GM18868 (cell line): ENCODE measurements around the gene RNGTT.
"Not testable (repeated sequence)": the region's sequence is repeated elsewhere in the genome, so short reads cannot be mapped to it uniquely, and the experiment has no call there.

Source experiments
- ATAC-seq: cut with Tn5 transposase; IDR thresholded peaks from one replicate; pipeline ENCODE4 v1.9.1; 2021; ENCODE audit warnings: mild to moderate bottlenecking, moderate library complexity; ENCODE audit not compliant: unreplicated experiment

Gene RNGTT

GRCh38 chr6:88741939-88742338, 221.5 kb downstream of the RNGTT start:
- ATAC-seq: no peak

GRCh38 chr6:88741071-88741470, 222.3 kb downstream of the RNGTT start:
- ATAC-seq: no peak

DNA sequence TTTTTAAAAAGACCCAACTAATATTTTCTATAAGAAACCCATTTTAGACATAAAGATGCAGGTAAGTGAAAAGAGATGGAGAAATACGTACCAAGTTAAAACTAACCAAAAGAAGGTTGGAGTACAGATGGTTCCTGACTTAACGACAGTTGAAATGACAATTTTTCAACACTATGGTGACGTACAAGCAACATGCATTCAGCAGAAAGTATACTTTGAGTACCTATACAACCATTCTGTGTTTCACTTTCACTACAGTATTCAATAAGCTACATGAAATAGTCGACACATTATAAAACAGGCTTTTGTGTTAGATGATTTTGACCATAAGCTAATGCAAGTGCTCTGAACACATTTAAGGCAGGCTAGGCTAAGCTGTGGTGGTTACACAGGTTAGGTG, 228.9 kb downstream of the RNGTT start:
- no peak for ATAC-seq

- no peak for ATAC-seq
Measured at GRCh38 chr6:88730611-88731011, 232.8 kb downstream of the RNGTT start.

DNA sequence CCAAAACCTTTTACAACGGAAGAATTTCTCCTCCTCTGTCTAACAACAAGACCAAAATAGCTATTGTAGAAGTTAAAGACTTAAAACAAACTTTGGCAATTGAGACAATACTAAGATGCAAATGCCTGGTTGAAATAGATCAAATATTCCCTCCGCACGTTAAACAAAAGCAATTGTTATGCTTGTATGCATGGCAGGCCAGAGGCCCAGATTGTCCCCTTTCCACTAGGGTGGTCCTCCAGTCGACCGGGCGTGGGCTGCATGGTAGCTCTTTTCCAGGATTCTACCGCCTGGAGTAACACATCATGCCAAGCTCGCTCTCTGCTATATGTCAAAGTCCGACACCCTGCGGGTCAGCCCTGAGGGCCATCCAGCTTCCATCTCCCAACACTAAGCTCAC, 234.7 kb downstream of the RNGTT start:
- ATAC-seq: no peak

DNA sequence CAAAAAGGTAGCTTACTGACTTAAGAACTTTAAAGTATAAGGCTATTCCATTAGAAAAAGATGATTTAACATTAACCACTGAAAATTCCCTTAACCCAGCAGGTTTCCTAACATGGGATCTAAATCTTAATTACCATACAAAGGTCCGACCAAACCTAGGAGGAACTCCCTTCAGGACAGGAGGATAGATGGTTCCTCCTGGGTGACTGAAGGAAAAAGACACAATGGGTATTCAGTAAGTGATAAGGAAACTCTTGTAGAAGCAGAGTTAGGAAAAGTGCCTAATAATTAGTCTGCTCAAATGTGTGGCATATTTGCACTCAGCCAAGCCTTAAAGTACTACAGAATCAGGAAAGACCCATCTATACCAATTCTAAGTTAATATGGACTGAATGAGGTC, 237.0 kb downstream of the RNGTT start:
- ATAC-seq: not testable (repeated sequence)

- no peak for ATAC-seq
Measured at GRCh38 chr6:88725111-88725975, 238.1 kb downstream of the RNGTT start.

DNA sequence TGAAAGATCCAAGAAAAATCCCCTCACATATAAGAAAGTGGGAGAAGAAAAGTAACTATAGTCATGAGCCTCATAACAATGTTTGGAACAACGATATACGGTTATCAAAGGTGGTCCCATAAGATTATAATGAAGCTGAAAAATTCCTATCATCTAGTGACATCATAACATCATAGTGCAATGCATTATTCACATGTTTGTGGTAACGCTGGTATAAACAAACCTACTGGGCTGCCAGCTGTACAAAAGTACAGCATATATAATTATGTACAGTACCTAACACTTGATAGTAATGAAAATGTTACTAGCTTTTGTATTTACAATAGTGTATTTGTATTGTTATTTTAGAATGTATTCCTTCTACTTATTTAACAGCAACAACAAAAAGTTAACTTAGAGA, 240.7 kb downstream of the RNGTT start:
- ATAC-seq: no peak

DNA sequence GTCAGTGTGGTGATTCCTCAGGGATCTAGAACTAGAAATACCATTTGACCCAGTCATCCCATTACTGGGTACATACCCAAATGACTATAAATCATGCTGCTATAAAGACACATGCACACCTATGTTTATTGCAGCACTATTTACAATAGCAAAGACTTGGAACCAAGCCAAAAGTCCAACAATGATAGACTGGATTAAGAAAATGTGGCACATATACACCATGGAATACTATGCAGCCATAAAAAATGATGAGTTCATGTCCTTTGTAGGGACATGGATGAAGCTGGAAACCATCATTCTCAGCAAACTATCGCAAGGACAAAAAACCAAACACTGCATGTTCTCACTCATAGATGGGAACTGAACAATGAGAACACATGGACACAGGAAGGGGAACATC, 247.0 kb downstream of the RNGTT start:
- not testable (repeated sequence) for ATAC-seq

DNA sequence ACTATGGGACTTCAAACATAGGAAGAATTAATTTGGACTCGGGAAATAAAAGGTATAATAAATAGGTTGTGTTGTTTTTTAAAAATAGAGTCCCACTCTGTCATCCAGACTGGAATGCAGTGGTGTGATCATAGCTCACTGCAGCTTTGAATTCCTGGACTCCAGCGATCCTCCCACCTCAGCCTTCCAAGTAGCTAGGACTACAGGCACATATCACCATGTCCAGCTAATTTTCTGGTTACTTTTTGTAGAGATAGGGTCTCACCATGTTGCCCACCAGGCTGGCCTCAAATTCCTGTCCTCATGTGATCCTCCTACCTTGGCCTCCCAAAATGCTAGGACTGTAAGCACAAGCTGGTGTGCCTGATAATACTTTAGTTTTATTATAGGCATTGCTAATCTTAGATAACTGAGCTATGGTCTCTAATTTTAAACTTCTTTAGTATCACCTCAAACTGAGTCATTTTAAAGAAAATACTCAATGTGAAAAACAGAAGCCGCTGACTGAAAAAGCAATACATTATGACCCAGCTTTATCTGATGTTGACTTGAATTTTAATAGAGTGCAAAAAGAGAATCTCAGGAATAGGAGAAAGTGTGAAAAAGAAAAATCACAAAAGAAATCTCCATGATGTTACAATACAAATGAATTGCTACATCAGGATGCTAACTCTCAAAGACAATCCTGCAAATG, 251.0 kb downstream of the RNGTT start:
- no peak for ATAC-seq

DNA sequence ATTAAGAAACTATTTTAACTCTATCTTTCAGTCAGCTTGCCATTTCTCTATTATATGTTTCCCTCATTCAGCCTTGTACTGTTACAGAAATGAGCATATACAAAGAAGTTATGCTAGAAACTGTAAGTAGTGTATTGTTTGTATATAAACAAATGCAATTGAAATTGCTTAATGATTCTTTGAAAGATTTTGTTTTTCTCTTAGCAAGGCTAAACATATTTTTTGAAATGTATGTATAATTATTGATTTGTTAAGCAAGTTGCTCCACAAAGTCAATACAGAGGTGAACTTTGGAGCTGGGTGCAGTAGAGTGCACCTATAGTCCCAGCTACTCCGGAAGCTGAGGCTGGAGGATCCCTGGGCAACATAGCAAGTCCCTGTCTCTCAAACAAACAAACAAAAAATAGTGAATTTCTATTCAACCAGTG, 253.6 kb downstream of the RNGTT start:
- no peak for ATAC-seq

DNA sequence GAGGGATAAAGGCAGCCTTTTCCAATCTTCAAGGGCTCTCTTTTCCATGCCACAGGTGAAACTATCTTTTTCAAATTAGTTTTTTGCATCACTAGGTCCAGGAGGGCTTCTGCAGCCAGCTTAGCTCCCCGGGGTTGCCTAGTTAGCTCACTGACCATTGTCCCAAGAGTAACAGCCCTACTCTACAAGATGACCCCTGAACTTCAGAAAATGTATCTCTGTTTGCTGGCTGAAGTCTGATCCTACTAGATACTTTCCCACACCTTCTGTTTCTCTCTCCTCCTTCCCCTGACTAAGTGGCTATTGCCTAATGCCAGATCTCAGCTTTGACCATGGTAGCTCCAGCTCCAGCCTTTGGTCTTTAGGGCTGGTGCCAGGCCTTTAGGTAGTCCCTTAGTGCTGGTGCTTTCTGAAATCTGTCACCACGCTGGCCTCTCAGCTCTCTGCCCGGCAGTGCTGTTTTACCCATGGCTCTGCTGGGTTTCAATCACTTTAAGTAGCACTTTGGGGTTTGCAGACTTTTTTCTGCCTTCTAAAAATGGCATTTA, 255.1 kb downstream of the RNGTT start:
- peak; percentile 35 for ATAC-seq

DNA sequence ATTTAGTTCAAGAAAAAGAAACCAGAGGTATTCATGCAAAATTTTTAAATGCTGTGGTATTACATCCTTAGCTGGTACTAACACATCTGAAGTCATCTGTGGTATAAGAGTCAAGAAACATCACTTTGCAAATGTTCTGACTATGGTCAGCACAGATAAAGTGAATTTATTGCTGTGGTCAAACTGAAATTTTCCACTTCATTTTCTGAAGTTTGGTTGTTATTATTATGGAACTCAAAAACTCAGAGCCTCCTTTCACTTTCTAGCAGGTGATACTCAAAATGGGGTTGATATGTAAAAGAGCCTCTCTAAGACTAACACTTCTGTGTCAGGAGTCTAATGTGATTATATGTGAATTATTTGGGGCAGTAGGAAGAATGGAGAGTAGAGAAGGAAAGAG, 257.8 kb downstream of the RNGTT start:
- ATAC-seq: peak; percentile 81

GRCh38 chr6:88704980-88705379, 258.4 kb downstream of the RNGTT start:
- no peak for ATAC-seq

GRCh38 chr6:88702956-88703556, 260.4 kb downstream of the RNGTT start:
- ATAC-seq: no peak

DNA sequence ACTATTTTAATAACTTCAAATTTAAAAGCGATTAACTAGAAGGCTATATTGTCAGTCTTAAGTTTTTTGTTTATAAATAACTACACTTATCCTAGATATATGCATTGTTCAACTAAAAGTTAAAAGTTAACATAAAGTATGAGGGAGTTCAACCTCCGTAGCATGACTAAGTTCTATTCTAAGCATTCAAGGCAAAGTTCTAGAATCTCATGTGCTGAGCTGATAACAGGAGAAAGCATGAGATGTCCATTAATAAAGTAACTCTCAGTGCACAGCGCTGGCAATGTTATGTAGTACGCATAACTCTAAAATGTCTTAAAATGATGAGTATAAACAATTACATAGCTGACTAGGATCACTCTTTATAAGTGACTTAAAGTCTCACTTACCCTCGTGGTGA, 264.8 kb downstream of the RNGTT start:
- no peak for ATAC-seq

DNA sequence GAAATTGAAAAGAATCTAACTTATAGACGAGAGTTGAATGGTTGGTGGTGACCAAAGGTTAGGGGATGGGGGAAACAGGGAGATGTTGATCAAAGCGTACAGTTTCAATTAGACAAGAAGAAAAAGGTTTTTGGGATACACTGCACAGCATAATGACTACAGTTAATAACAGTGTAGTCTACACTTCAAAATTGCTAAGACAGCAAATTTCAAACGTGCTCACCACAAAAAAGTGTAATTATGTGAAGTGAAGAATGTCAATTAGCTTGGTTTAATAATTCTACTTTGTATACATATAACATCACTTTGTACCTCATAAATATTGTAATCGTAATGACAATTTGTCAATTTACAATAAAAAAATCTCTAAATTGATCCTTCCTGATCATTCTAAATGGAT, 267.5 kb downstream of the RNGTT start:
- ATAC-seq: no peak

- no peak for ATAC-seq
Measured at GRCh38 chr6:88683734-88684133, 279.7 kb downstream of the RNGTT start.

DNA sequence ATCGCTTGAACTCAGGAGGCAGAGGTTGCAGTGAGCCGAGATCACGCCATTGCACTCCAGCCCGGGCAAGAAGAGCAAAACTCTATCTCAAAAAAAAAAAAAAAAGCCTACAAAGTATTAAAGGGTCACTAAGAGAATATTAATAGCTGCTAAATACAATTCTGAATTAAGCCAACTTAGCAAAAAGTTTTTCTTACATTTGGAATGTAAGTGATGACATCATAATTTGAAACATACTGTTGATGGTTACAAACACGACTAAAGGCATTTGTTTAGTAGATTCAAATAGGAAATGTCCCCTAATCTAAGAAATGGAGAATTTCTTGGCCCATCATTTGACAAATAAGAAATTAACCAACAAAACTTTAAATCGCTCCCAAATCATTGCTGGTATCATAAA, 282.8 kb downstream of the RNGTT start:
- ATAC-seq: no peak

DNA sequence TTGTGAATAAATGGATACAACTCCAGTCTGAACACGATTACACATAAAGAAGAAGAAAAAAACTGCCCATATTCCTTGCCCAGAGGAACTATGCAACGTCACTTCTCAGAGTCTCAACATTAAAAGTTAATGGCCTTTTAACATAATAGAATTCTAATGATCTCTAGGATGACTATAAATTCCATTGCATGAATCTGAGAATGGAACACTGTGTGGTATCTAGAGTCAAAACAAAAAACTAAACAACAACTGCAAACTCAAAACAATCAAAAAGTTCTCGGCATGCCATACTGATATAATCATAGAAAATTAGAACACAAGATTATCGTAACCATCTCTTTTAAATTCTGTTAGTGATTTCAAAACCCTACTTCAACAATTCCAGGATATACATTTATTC, 283.6 kb downstream of the RNGTT start:
- no peak for ATAC-seq

GRCh38 chr6:88677356-88677755, 286.1 kb downstream of the RNGTT start:
- ATAC-seq: no peak

GRCh38 chr6:88671624-88672023, 291.8 kb downstream of the RNGTT start:
- ATAC-seq: no peak
